Gastrocnemius medialis (tissue), 4 donors: Measurements from ENCODE around the gene JAK3.

ENCODE experiments used
- POLR2A ChIP-seq, 2 donors: fragments of 450-650 bp; IDR thresholded peaks; one replicate each; pipeline ENCODE4 v1.6.1; 2017; ENCODE audit warnings: antibody characterized with exemption in 2 of 2, mild to moderate bottlenecking in 2 of 2, moderate library complexity in 2 of 2
- TF ChIP-seq, protein P1 (sequence below), 5 experiments: fragments of 450-650 bp in 3 of 5; fragments of 200-600 bp in 2 of 5; sonication (generic) in 2 of 5; IDR thresholded peaks in 4 of 5; conservative IDR thresholded peaks in 1 of 5; 1 replicate in 4 of 5; 2 replicates in 1 of 5; pipeline ENCODE4 v1.5.1; 2016 to 2019; ENCODE audit warnings: antibody characterized with exemption in 5 of 5, mild to moderate bottlenecking in 3 of 5, moderate library complexity in 3 of 5

DNA sequence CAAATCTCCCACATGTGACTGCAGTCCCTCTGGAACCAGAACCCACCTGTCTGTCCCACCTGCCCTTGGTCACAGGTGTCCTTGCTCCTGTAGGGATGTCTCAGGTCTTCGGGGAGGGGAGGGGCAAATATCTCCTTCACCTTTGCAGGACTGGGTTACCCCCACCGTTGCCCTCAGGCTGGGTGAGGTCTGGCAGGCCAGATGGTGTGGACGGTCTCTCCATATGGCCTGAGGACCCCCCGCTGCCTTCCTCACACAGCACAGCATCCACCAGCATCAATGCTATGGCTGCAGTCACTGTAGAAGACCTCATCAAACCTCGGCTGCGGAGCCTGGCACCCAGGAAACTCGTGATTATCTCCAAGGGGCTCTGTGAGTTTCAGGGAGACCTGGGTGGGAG lies 33.9 kb upstream of the JAK3 start:
- TF ChIP-seq, protein P1, sequence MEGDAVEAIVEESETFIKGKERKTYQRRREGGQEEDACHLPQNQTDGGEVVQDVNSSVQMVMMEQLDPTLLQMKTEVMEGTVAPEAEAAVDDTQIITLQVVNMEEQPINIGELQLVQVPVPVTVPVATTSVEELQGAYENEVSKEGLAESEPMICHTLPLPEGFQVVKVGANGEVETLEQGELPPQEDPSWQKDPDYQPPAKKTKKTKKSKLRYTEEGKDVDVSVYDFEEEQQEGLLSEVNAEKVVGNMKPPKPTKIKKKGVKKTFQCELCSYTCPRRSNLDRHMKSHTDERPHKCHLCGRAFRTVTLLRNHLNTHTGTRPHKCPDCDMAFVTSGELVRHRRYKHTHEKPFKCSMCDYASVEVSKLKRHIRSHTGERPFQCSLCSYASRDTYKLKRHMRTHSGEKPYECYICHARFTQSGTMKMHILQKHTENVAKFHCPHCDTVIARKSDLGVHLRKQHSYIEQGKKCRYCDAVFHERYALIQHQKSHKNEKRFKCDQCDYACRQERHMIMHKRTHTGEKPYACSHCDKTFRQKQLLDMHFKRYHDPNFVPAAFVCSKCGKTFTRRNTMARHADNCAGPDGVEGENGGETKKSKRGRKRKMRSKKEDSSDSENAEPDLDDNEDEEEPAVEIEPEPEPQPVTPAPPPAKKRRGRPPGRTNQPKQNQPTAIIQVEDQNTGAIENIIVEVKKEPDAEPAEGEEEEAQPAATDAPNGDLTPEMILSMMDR (IDR thresholded peaks at IDR 0.05 in 4 of 5, conservative IDR thresholded peaks at IDR 0.05 in 1 of 5) = no peak
- no peak for TF ChIP-seq POLR2A (IDR thresholded peaks at IDR 0.05)
